AG08396 (cell line): ENCODE data around the gene KCTD5.
"Not testable (repeated sequence)": the region's sequence is repeated elsewhere in the genome, so short reads cannot be mapped to it uniquely, and the experiment has no call there.

Source experiments
- DNase-seq: peaks from one replicate; pipeline ENCODE4 v3.0.0; 2012; ENCODE audit warnings: low spot score, mixed read lengths

Gene KCTD5

GRCh38 chr16:2682209-2683021, at the start of gene KCTD5:
TSS of gene KCTD5 (plus strand) at chr16:2682523. CDS start at chr16:2682549, 26 bp downstream.
- DNase-seq = peak; percentile 98

DNA sequence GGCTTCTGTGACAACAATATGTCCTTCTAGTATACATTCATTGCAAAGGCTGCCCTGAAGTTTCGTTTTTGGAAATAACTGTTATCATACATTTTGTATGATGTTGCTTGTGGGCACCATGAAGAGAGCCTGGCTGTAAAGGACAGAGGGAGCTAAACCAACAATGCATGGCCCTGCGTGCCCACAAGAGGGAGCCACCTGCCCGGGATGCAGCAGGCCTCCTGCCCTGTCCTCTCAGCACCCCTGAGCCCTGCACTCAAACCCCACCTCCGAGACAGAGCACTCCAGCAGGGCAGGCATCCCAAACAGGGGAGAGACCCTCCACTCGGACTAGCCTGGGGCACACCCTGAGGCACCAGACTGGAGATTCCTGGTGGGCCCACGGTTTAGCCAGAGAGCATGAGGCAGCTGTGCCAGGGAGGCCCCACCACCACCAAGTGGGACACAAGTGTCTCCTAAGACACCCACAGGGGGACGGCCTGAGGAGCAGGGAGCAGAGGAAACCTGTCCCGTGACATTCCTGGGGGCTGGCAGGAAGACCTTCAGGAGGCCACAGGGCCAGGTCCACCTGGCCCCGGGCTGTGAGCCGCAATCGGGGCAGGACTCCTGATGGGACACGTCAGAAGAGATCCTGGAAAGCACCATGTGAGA, 43.1 kb upstream of the KCTD5 start:
- DNase-seq = not testable (repeated sequence)

GRCh38 chr16:2639722-2640072, 42.6 kb upstream of the KCTD5 start:
- DNase-seq = not testable (repeated sequence)

DNA sequence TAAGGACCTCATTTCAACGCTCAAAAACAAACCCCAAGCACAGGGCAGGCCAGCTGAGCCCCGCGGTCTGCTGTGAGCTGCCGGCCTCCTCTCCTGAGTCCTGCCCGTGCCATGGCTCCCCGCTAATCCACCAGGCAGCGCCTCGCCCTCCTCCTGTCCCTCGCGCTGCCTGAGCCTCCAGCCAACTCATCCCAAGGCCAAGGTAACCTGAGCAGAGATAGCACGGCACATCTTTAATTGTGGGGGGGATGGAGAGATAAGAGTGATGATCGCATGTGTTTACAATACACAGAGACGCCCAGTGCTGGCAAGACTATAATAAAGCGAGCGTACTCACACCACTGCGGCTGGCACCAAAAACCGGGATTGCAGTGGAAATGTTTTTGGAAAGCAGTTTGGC, 39.8 kb upstream of the KCTD5 start:
- not testable (repeated sequence) for DNase-seq

DNA sequence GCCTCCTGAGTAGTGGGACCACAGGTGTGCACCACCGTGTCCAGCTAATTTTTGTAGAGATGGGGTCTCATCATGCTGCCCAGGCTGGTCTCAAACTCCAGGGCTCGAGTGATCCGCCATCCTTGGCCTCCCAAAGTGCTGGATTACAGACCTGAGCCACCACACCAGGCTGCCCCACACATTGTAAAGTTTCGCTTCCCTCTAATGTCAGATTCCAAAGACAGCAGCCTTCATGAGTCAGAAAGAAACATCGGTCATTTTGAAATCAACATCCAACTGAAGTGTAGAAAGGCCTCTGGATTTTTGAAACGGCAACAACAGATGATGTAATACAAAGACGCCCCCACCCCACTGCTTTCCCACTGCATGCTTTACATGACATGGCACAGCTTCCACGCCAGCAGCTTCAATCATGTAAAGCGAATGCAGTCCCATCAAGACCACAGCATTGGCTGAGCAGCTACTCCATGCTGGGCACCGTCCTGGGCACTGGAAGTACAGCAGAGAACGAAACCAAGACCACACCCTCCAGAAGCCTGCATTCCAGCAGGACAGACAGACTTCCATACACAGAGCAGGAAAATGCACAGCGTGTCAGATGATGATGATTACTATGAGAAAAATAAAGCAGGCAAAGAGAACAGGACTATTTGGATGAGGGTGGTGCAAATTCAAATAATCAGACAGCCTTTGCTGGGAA, 37.4 kb upstream of the KCTD5 start:
- DNase-seq = not testable (repeated sequence)

DNA sequence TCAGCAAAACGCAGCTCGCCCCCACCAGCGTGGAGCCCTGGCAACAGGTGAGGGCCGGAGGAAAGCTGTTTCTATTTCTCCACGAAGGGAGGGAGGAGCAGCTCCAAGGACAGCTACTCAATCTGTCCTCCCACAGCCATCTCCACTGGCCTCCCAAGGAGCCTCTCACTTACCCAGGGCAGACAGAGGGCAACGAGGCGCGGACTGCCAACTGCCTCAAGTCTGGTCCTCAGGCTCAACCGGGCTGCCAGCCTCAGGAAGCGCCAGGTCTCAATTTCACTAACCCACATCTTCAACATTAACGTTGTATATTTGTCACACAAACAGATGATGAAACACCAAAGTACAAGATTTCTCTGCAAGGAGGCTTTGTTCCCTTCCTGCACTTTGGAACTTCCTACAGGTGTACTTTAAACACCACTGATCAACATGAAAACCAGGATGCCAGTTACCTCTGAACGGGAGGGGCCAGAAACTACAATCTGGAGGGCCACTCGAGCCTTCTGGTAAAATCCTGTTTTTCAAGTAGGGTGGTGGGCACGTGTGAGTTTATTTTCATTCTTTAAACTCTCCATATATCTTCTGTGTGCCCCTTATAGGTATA, 31.0 kb upstream of the KCTD5 start:
- not testable (repeated sequence) for DNase-seq

DNA sequence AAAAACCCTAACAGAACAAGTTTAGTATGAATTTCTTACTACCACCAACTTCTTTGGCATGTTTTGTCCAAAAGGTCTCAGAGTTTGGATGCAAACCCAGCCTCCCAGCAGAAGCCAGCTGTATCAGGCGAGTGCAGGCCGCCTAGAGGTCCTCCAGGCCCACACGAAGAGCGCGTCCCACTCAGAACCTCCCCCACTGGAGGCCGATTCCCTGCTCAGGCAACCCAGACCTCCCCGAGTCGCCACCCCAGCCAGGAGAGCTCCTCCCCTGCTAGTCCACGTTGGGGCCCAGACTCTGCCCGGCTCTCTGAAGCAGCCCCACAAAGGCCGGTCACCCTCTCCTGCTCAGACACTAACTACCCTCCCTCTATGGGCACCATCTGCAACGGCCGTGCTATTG, 28.4 kb upstream of the KCTD5 start:
- not testable (repeated sequence) for DNase-seq

GRCh38 chr16:2654949-2655348, 27.4 kb upstream of the KCTD5 start:
- DNase-seq = not testable (repeated sequence)

GRCh38 chr16:2656985-2657384, 25.3 kb upstream of the KCTD5 start:
- no peak for DNase-seq

DNA sequence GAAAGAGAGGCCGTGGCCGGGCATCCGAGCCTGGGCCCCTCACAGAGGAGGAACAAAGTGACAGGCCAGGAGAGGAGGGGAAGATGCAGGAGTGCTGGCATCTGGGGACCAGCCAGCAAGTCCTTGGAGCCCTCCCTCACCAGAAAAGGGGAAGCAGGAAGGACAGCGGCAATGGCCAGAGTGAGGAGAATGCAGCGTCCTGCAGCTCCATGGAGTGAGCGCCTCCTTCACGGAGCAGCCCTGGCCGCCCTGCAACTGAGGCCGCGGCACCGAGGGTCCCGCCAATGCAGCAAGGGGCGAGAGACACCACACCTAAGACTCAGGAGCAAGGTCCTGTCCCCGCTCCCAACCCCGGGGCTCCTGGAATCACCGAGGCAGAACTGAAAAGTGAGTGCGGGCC, 24.5 kb upstream of the KCTD5 start:
- not testable (repeated sequence) for DNase-seq

DNA sequence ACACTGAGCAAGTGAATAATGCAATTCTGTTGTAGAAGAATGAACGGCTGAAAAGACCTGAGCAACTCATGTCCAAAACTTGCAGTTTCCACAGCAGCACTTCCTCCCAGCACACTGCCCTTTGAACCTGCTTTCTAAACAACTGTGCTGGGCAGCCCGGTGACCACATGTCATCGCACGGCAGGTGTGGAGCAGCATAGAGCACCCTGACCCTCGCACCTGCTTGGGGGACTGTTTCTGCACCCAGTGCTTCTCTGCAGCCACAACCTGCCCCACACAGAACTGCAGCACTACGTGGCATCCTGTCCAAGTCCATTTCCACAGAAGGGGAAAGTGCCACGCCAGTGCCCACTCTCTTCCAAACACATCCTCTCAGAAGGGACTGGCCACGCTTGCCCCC, 22.8 kb upstream of the KCTD5 start:
- not testable (repeated sequence) for DNase-seq

DNA sequence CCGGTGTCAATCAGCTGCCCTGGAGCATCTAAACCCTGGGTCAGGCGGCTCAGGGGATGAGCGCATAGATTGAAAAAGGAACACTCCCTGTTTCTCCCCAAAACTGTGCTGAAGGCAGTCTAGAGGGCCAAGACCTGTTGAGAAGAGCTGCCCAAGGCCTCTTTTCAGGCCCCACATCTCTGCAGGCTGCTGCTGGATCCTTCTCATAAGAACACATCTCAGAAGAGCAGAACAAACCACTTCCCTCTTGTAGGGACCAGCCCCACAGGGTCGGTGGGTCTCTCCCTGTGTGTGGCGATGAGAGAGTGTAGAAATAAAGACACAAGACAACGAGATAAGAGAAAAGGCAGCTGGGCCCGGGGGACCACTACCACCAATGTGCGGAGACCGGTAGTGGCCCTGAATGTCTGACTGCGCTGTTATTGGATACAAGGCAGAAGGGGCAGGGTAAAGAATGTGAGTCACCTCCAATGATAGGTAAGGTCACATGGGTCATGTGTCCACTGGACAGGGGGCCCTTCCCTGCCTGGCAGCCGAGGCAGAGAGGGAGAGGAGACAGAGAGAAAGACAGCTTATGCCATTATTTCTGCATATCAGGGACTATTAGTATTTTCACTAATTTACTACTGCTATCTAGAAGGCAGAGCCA, 22.2 kb upstream of the KCTD5 start:
- not testable (repeated sequence) for DNase-seq

DNA sequence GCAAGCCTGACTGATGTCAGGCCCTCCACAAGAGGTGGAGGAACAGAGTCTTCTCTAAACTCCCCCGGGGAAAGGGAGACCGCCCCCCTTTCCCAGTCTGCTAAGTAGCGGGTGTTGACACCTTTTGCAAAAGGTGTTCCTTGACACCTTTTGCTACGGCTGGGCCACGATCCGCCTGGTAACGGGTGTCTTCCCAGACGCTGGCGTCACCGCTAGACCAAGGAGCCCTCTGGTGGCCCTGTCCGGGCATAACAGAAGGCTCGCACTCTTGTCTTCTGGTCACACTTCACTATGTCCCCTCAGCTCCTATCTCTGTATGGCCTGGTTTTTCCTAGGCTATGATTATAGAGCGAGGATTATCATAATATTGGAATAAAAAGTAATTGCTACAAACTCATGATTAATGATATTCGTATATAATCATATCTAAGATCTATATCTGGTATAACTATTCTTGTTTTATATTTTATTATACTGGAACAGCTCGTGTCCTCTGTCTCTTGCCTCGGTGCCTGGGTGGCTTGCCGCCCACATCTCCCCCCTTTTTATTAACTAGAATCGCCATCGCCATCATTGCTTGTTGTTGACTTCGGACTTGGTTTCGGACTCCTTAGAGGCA, 21.5 kb upstream of the KCTD5 start:
- not testable (repeated sequence) for DNase-seq

- DNase-seq = no peak
Observed at GRCh38 chr16:2663553-2664546, 18.5 kb upstream of the KCTD5 start.

GRCh38 chr16:2664574-2664982, 17.7 kb upstream of the KCTD5 start:
- no peak for DNase-seq

GRCh38 chr16:2666671-2667070, 15.7 kb upstream of the KCTD5 start:
- not testable (repeated sequence) for DNase-seq

- DNase-seq = not testable (repeated sequence)
Observed at GRCh38 chr16:2669587-2669986, 12.7 kb upstream of the KCTD5 start.

DNA sequence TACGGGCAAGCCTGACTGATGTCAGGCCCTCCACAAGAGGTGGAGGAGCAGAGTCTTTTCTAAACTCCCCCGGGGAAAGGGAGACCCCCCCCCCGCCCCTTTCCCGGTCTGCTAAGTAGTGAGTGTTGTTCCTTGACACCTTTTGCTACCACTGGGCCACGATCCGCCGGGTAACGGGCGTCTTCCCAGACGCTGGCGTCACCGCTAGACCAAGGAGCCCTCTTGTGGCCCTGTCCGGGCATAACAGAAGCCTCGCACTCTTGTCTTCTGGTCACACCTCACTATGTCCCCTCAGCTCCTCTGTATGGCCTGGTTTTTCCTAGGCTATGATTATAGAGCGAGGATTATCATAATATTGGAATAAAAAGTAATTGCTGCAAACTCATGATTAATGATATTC, 12.3 kb upstream of the KCTD5 start:
- DNase-seq = peak; percentile 18

GRCh38 chr16:2671193-2671592, 11.1 kb upstream of the KCTD5 start:
- DNase-seq = not testable (repeated sequence)

DNA sequence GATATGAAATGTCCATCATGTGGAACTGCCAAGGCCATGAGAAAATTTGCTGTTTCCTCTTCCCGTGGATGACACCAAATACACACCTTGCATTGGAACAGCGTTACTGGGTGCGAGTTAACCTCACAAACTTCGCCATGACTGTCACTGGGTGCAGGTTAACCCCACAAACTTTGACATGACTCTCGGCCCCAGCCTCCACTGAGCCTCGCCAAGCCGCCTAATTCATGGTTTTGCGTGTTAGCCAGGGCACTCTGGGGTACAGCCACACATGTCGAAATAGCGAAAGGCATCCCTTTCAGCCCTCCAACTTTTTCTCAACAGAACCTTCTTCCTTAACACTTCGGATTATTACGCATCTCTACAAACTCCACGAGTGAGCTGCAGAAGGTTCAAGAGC, 10.6 kb upstream of the KCTD5 start:
- no peak for DNase-seq
